Panc1 (cell line): Measurements from ENCODE around the gene KBTBD3. TPM values are rescaled to one million over a fixed set of nuclear protein-coding genes. Genes with fewer than 3 reads are reported as not detected.

Experiments used
- ATAC-seq: fragments of 200-7000 bp; cut with Tn5 transposase; 2 replicates; pipeline ENCODE4 v1.9.1; 2020; ENCODE audit warnings: mild to moderate bottlenecking, moderate library complexity
- BruUV-seq: library from RNA; stranded (reverse); fragments of 400-500 nt; replicated peaks from 2 replicates; lab custom pipeline; 2021; lab: Mats Ljungman, UMichigan
- CTCF ChIA-PET: fragments of 300-600 bp; sonication (Branson Sonifier 250); formaldehyde crosslinking; loops from one replicate; lab custom pipeline; 2022; ENCODE audit warnings: antibody characterized with exemption; lab: Charles Lee
- POLR2A ChIA-PET: fragments of 300-600 bp; sonication (Branson Sonifier 250); formaldehyde crosslinking; loops from one replicate; lab custom pipeline; 2022; ENCODE audit warnings: antibody characterized with exemption; lab: Charles Lee
- DNase-seq: peaks from one replicate; pipeline ENCODE4 v3.0.0-alpha.2; 2010; ENCODE audit warnings: low read depth, low spot score
- H3K27ac ChIP-seq: 2 replicates; pipeline ENCODE4 v1.5.1; 2011; ENCODE audit warnings: mild to moderate bottlenecking, low read length, inconsistent platforms
- H3K27me3 ChIP-seq: fragments of 200-500 bp; sonication (Bioruptor generic); 2 replicates; pipeline ENCODE4 v1.6.0; 2014; ENCODE audit warnings: low read length, inconsistent platforms; ENCODE audit not compliant: control insufficient read depth, insufficient read depth
- H3K36me3 ChIP-seq: fragments of 200-500 bp; sonication (Bioruptor generic); 2 replicates; pipeline ENCODE4 v1.5.1; 2014; ENCODE audit warnings: inconsistent platforms, mild to moderate bottlenecking, low read length, moderate library complexity; ENCODE audit not compliant: control insufficient read depth, insufficient read depth
- H3K4me1 ChIP-seq: 2 replicates; pipeline ENCODE4 v1.5.1; 2011; ENCODE audit warnings: inconsistent platforms, mild to moderate bottlenecking, low read length, moderate library complexity; ENCODE audit not compliant: control insufficient read depth, insufficient read depth
- H3K4me3 ChIP-seq, 2 experiments: 2 replicates each; pipeline ENCODE4 v1.5.1; 2011 to 2012; ENCODE audit warnings: low read depth in 2 of 2, low read length in 2 of 2, mild to moderate bottlenecking in 2 of 2, inconsistent platforms in 1 of 2, moderate library complexity in 1 of 2
- H3K9me3 ChIP-seq: fragments of 200-500 bp; sonication (Bioruptor generic); 2 replicates; pipeline ENCODE4 v1.5.1; 2014; ENCODE audit warnings: low read depth, mild to moderate bottlenecking, inconsistent platforms, low read length, moderate library complexity; ENCODE audit not compliant: control insufficient read depth, insufficient read depth
- CTCF ChIP-seq: fragments of 450-650 bp; IDR thresholded peaks from 2 replicates; pipeline ENCODE4 v1.5.1; 2017; ENCODE audit warnings: mild to moderate bottlenecking
- POLR2AphosphoS5 ChIP-seq: IDR thresholded peaks from 2 replicates; pipeline ENCODE4 v1.6.1; 2012; ENCODE audit warnings: mild to moderate bottlenecking, low read depth, low read length, moderate library complexity
- REST ChIP-seq, 2 experiments: IDR thresholded peaks; 2 replicates each; pipeline ENCODE4 v1.6.1; 2011 to 2012; ENCODE audit warnings: low read depth in 2 of 2, control low read depth in 1 of 2, low read length in 1 of 2, mild to moderate bottlenecking in 1 of 2, moderate library complexity in 1 of 2; ENCODE audit not compliant: insufficient read depth in 1 of 2
- SIN3A ChIP-seq: IDR thresholded peaks from 2 replicates; pipeline ENCODE4 v1.6.1; 2012; ENCODE audit warnings: low read depth, mild to moderate bottlenecking, low read length, moderate library complexity, borderline replicate concordance; ENCODE audit not compliant: insufficient read depth
- TCF7L2 ChIP-seq: IDR thresholded peaks from 2 replicates; pipeline ENCODE4 v1.6.1; 2011; ENCODE audit warnings: mild to moderate bottlenecking, low read depth, low read length, inconsistent platforms
- in situ Hi-C: cut with HindIII; loops from 2 replicates; pipeline ENCODE4 v1.10.0; 2016; ENCODE audit warnings: low sequenced_read_pairs, low pct_unique_long_range_greater_than_20kb
- intact Hi-C: fragments of 100-400 bp; cut with micrococcal nuclease; formaldehyde crosslinking; loops from one replicate; pipeline ENCODE4 v1.10.0; 2022; ENCODE audit not compliant: unreplicated experiment
- total RNA-seq: library from RNA; stranded (reverse); gene quantifications from one replicate; pipeline ENCODE4 v1.2.1, GENCODE V29; 2021; ENCODE audit not compliant: unreplicated experiment

The KBTBD3 gene
- total RNA-seq, 1 experiment from 2014 or later, result 5.7 TPM

GRCh38 chr11:106082096-106082495 lies 4.9 kb upstream of the KBTBD3 start:
- no peak for DNase-seq
- no peak for TF ChIP-seq POLR2AphosphoS5
- TF ChIP-seq TCF7L2, result no peak
- TF ChIP-seq CTCF, result no peak
- TF ChIP-seq SIN3A, result no peak
- TF ChIP-seq REST (IDR thresholded peaks at IDR 0.05; ENCODE audit: insufficient read depth in 1 of 2, low read depth in 2 of 2, low read length in 1 of 2), result no peak
- ATAC-seq, result no peak
- H3K27me3 ChIP-seq, result no peaks in the 10 kb centered on the region
- peaks cover 14% of the 10 kb centered on the region for H3K4me1 ChIP-seq
- CTCF ChIA-PET, result no interaction called here
- no peaks in the 10 kb centered on the region for H3K9me3 ChIP-seq
- no TSS peak for BruUV-seq
- in situ Hi-C loops (no loop called here), intact Hi-C loops (loop anchor here (10.0 kb wide), 1 partner anchor 613 kb away; no protein-coding TSS in a partner anchor)
- POLR2A ChIA-PET, result no interaction called here
- H3K36me3 ChIP-seq, result peaks cover 43% of the 10 kb centered on the region
- H3K27ac ChIP-seq, result no peak overlapping the region
- H3K4me3 ChIP-seq, result no peak overlapping the region

GRCh38 chr11:106077609-106078455 lies 685 bp upstream of the KBTBD3 start, which contains the start of gene AASDHPPT:
TSS of gene AASDHPPT (plus strand) at chr11:106077662. CDS start at chr11:106077711, 49 bp downstream.
- no peak for TF ChIP-seq TCF7L2
- peak; percentile 81 for TF ChIP-seq POLR2AphosphoS5
- no peak for TF ChIP-seq CTCF
- 0 out of 2 replicates have a peak, but pooled peaks have one; percentile 44 for TF ChIP-seq SIN3A
- peak within 1 kb of the TSS; percentile 90 to 98 for H3K4me3 ChIP-seq
- ChIA-PET CTCF (interaction anchor here (0.7 kb wide), 1 partner anchor 448 kb away, joined by 6 read pairs; no protein-coding TSS in a partner anchor), POLR2A (interaction anchor here (0.6 to 1.0 kb wide), 5 partner anchors 9 to 147 kb away, joined by 3 to 6 read pairs (median 3); no protein-coding TSS in a partner anchor)
- in situ Hi-C loops (no loop called here), intact Hi-C loops (loop anchor here (2.0 kb wide), 1 partner anchor 55 kb away; the partner anchor contains the start of gene MSANTD4)
- H3K36me3 ChIP-seq, result peaks cover 27% of the 10 kb centered on the region
- peaks cover 16% of the 10 kb centered on the region for H3K4me1 ChIP-seq
- ATAC-seq (peak; percentile 41), DNase-seq (peak; percentile 20)
- no peaks in the 10 kb centered on the region for H3K27me3 ChIP-seq
- no peaks in the 10 kb centered on the region for H3K9me3 ChIP-seq
- no TSS peak for BruUV-seq
- peak within 1 kb of the TSS; percentile 87 for H3K27ac ChIP-seq
